IMR-90 (cell line): ENCODE measurements around the gene PSMD1. TPM values are rescaled to one million over a fixed set of nuclear protein-coding genes. Genes with fewer than 3 reads are reported as not detected.

ENCODE experiments used
- ATAC-seq: fragments of 200-7000 bp; cut with Tn5 transposase; 2 replicates; pipeline ENCODE4 v1.9.1; 2020; ENCODE audit warnings: low read depth, mild to moderate bottlenecking, moderate library complexity
- BruUV-seq: library from RNA; stranded (reverse); fragments of 400-500 nt; replicated peaks from 2 replicates; lab custom pipeline; 2021; lab: Mats Ljungman, UMichigan
- CTCF ChIA-PET: fragments of 300-600 bp; formaldehyde crosslinking; extraction: SDS; loops from one replicate; lab custom pipeline; 2021; ENCODE audit warnings: antibody characterized with exemption; lab: Yijun Ruan, JAX
- POLR2A ChIA-PET: fragments of 300-600 bp; sonication (Branson Sonifier 250); formaldehyde crosslinking; loops from one replicate; lab custom pipeline; 2022; ENCODE audit warnings: antibody characterized with exemption; ENCODE audit not compliant: unreplicated experiment; lab: Charles Lee
- DNase-seq: peaks from one replicate; pipeline ENCODE4 v3.0.0; 2013
- H2AFZ ChIP-seq: replicated peaks from 2 replicates; pipeline ENCODE3; 2013; ENCODE audit warnings: low read length, mild to moderate bottlenecking; ENCODE audit not compliant: poor library complexity
- H2AK5ac ChIP-seq: 2 replicates; pipeline ENCODE4 v1.6.1; 2013; ENCODE audit warnings: low read depth, low read length, inconsistent platforms
- H2AK9ac ChIP-seq: replicated peaks from 2 replicates; pipeline ENCODE3; 2013; ENCODE audit warnings: mild to moderate bottlenecking, low read depth, low read length, moderate library complexity; ENCODE audit not compliant: poor library complexity
- H2BK120ac ChIP-seq: 2 replicates; pipeline ENCODE4 v1.6.1; 2013; ENCODE audit warnings: low read depth, low read length, inconsistent platforms
- H2BK15ac ChIP-seq: 3 replicates; pipeline ENCODE4 v1.6.1; 2013; ENCODE audit warnings: low read depth, low read length, inconsistent platforms
- H2BK20ac ChIP-seq: 2 replicates; pipeline ENCODE4 v1.6.1; 2013; ENCODE audit warnings: low read depth, mild to moderate bottlenecking, inconsistent platforms, low read length, moderate library complexity
- H2BK5ac ChIP-seq: 2 replicates; pipeline ENCODE4 v1.6.1; 2013; ENCODE audit warnings: mild to moderate bottlenecking, low read depth, low read length, inconsistent platforms; ENCODE audit not compliant: poor library complexity, severe bottlenecking
- H3K14ac ChIP-seq: replicated peaks from 2 replicates; pipeline ENCODE4 v1.6.1; 2013; ENCODE audit warnings: low read depth, low read length, inconsistent platforms
- H3K18ac ChIP-seq: 2 replicates; pipeline ENCODE4 v1.6.1; 2013; ENCODE audit warnings: low read depth, low read length, control low read depth
- H3K23ac ChIP-seq: 2 replicates; pipeline ENCODE4 v1.6.1; 2013; ENCODE audit warnings: low read depth, low read length, inconsistent platforms
- H3K27ac ChIP-seq: 2 replicates; pipeline ENCODE4 v1.5.1; 2013; ENCODE audit warnings: mild to moderate bottlenecking, control low read depth, low read length; ENCODE audit not compliant: insufficient read depth
- H3K27me3 ChIP-seq: 2 replicates; pipeline ENCODE4 v1.6.1; 2013; ENCODE audit warnings: low read length; ENCODE audit not compliant: control insufficient read depth, insufficient read depth
- H3K36me3 ChIP-seq: 2 replicates; pipeline ENCODE4 v1.6.1; 2013; ENCODE audit warnings: low read length, mixed read lengths; ENCODE audit not compliant: control insufficient read depth, insufficient read depth
- H3K4ac ChIP-seq: 2 replicates; pipeline ENCODE4 v1.6.1; 2013; ENCODE audit warnings: low read depth, low read length, inconsistent platforms
- H3K4me1 ChIP-seq: 2 replicates; pipeline ENCODE4 v1.6.1; 2013; ENCODE audit warnings: low read length, mixed read lengths; ENCODE audit not compliant: control insufficient read depth, insufficient read depth
- H3K4me2 ChIP-seq: 2 replicates; pipeline ENCODE4 v1.6.1; 2013; ENCODE audit warnings: low read depth, mild to moderate bottlenecking, control low read depth, low read length, moderate library complexity
- H3K4me3 ChIP-seq: 2 replicates; pipeline ENCODE4 v1.5.1; 2013; ENCODE audit warnings: low read depth, mild to moderate bottlenecking, control low read depth, low read length, moderate library complexity; ENCODE audit not compliant: insufficient read depth
- H3K56ac ChIP-seq: 2 replicates; pipeline ENCODE4 v1.6.1; 2013; ENCODE audit warnings: low read length, inconsistent platforms; ENCODE audit not compliant: insufficient read depth; ENCODE audit errors: extremely low read depth
- H3K79me1 ChIP-seq, 2 experiments: 2 replicates each; pipeline ENCODE4 v1.6.1; 2013; ENCODE audit warnings: low read length in 2 of 2, inconsistent platforms in 1 of 2, low read depth in 1 of 2
- H3K9ac ChIP-seq: 2 replicates; pipeline ENCODE4 v1.6.1; 2013; ENCODE audit warnings: low read depth, low read length, control low read depth
- H3K9me1 ChIP-seq: 2 replicates; pipeline ENCODE4 v1.6.1; 2013; ENCODE audit warnings: low read length, inconsistent platforms; ENCODE audit not compliant: insufficient read depth
- H3K9me3 ChIP-seq: 2 replicates; pipeline ENCODE4 v1.6.1; 2013; ENCODE audit warnings: low read length; ENCODE audit not compliant: control insufficient read depth, insufficient read depth
- H4K20me1 ChIP-seq: 2 replicates; pipeline ENCODE4 v1.6.1; 2013; ENCODE audit warnings: low read length, inconsistent platforms; ENCODE audit not compliant: insufficient read depth
- H4K5ac ChIP-seq: 2 replicates; pipeline ENCODE4 v1.6.1; 2013; ENCODE audit warnings: mild to moderate bottlenecking, low read depth, low read length, control low read depth
- H4K8ac ChIP-seq, 2 experiments: 2 replicates each; pipeline ENCODE4 v1.6.1; 2013; ENCODE audit warnings: low read depth in 2 of 2, low read length in 2 of 2, control low read depth in 1 of 2, inconsistent platforms in 1 of 2
- H4K91ac ChIP-seq: 2 replicates; pipeline ENCODE4 v1.6.1; 2013; ENCODE audit warnings: low read depth, low read length, inconsistent platforms; ENCODE audit not compliant: insufficient read depth
- BHLHE40 ChIP-seq: fragments of 150-350 bp; IDR thresholded peaks from 2 replicates; pipeline ENCODE4 v1.6.1; 2016; ENCODE audit warnings: mild to moderate bottlenecking, low read depth, low read length
- CEBPB ChIP-seq: IDR thresholded peaks from 2 replicates; pipeline ENCODE4 v1.6.1; 2012; ENCODE audit warnings: low read depth, low read length, improper control_type of control experiment
- CHD1 ChIP-seq: IDR thresholded peaks from 2 replicates; pipeline ENCODE4 v1.6.1; 2012; ENCODE audit warnings: low read depth, low read length, improper control_type of control experiment
- CTCF ChIP-seq: conservative IDR thresholded peaks from 2 replicates; pipeline ENCODE4 v1.5.1; 2012; ENCODE audit warnings: mild to moderate bottlenecking, low read depth, low read length, improper control_type of control experiment
- ELK1 ChIP-seq: fragments of 150-350 bp; IDR thresholded peaks from 2 replicates; pipeline ENCODE4 v1.6.1; 2016; ENCODE audit warnings: low read depth, mild to moderate bottlenecking, low read length, moderate library complexity, borderline replicate concordance
- FOS ChIP-seq: fragments of 150-350 bp; IDR thresholded peaks from 2 replicates; pipeline ENCODE4 v1.6.1; 2016; ENCODE audit warnings: low read depth, low read length
- MAFK ChIP-seq: IDR thresholded peaks from 2 replicates; pipeline ENCODE4 v1.6.1; 2012; ENCODE audit warnings: low read depth, low read length, improper control_type of control experiment
- MXI1 ChIP-seq: IDR thresholded peaks from 2 replicates; pipeline ENCODE4 v1.6.1; 2012; ENCODE audit warnings: low read depth, mild to moderate bottlenecking, low read length, moderate library complexity, borderline replicate concordance
- NFE2L2 ChIP-seq: fragments of 150-350 bp; IDR thresholded peaks from 2 replicates; pipeline ENCODE4 v1.6.1; 2016; ENCODE audit warnings: low read depth, mild to moderate bottlenecking, low read length
- RAD21 ChIP-seq: IDR thresholded peaks from 2 replicates; pipeline ENCODE4 v1.6.1; 2012; ENCODE audit warnings: low read length, improper control_type of control experiment
- RFX5 ChIP-seq: IDR thresholded peaks from 2 replicates; pipeline ENCODE4 v1.8.0; 2012; ENCODE audit warnings: low read depth, mild to moderate bottlenecking, low read length, moderate library complexity
- SMC3 ChIP-seq: fragments of 150-350 bp; IDR thresholded peaks from 2 replicates; pipeline ENCODE4 v1.6.1; 2016; ENCODE audit warnings: low read depth, mild to moderate bottlenecking, antibody characterized with exemption, low read length, moderate library complexity
- WGBS, 2 experiments: methylation state at CpG; one replicate each; pipeline versions ENCODE4 v1.1.5 to v1.1.7; 2013; ENCODE audit warnings: missing lambda C conversion rate in 2 of 2; ENCODE audit not compliant: insufficient read length in 1 of 2; ENCODE audit errors: extremely low coverage in 2 of 2; 5-methylcytosine and 5-hydroxymethylcytosine counted together
- dilution Hi-C: fragments of 300-500 bp; cut with HindIII; formaldehyde crosslinking; loops from one replicate; pipeline ENCODE4 v1.14.3; 2018; ENCODE audit warnings: low sequenced_read_pairs; ENCODE audit not compliant: unreplicated experiment
- in situ Hi-C: fragments of 300-500 bp; cut with MboI; formaldehyde crosslinking; loops from 3 replicates; pipeline ENCODE4 v1.14.3; 2019; ENCODE audit warnings: low sequenced_read_pairs, inconsistent platforms, mixed read lengths
- intact Hi-C: fragments of 100-400 bp; cut with micrococcal nuclease; formaldehyde crosslinking; loops from 2 replicates; pipeline ENCODE4 v1.10.0; 2022
- polyA plus RNA-seq, 3 experiments: library from polyadenylated mRNA; depleted of rRNA; stranded (reverse); fragments of >200 nt; gene quantifications; 2 replicates each; pipeline ENCODE4 v1.2.3, GENCODE V29; 2012; ENCODE audit warnings: low replicate concordance in 1 of 3
- total RNA-seq: library from RNA; depleted of rRNA; stranded (reverse); fragments of >200 nt; gene quantifications from 2 replicates; pipeline ENCODE4 v1.2.3, GENCODE V29; 2012
- TF ChIP-seq, protein P1 (sequence below): fragments of 150-350 bp; IDR thresholded peaks from 2 replicates; pipeline ENCODE4 v1.6.1; 2017; ENCODE audit warnings: mild to moderate bottlenecking, antibody characterized with exemption, low read length, low read depth

The PSMD1 gene
- total and polyA plus RNA-seq, 2 of the 4 experiments (the other 2 are of a cell fraction) = 89.8 to 181 TPM

GRCh38 chr2:231015926-231016325, 40.7 kb upstream of the PSMD1 start:
- ATAC-seq (no peak), DNase-seq (no peak)
- Histone ChIP-seq H3K4me1 (no peaks in the 10 kb centered on the region), H3K79me1 (no peaks in the 10 kb centered on the region), H3K9me1 (no peaks in the 10 kb centered on the region), H4K8ac (no peak overlapping the region), H2AFZ (no peak overlapping the region), H3K4me2 (no peak overlapping the region), H3K18ac (no peak overlapping the region), H2BK20ac (no peak overlapping the region), H2AK9ac (no peak overlapping the region), H4K91ac (no peak overlapping the region), H3K14ac (no peak overlapping the region), H3K9me3 (no peaks in the 10 kb centered on the region), H2BK15ac (no peak overlapping the region), H3K23ac (no peak overlapping the region), H2AK5ac (no peak overlapping the region), H4K20me1 (no peaks in the 10 kb centered on the region), H3K27me3 (peaks cover 46% of the 10 kb centered on the region), H3K36me3 (no peaks in the 10 kb centered on the region), H3K9ac (no peak overlapping the region), H3K27ac (no peak overlapping the region), H2BK5ac (no peak overlapping the region), H3K4me3 (no peak overlapping the region), H4K5ac (no peak overlapping the region), H3K4ac (no peak overlapping the region), H3K56ac (no peak overlapping the region), H2BK120ac (no peak overlapping the region)
- ChIA-PET POLR2A (no interaction called here), CTCF (no interaction called here)
- intact Hi-C loops = loop anchor here (10.0 kb wide), 1 partner anchor 61 kb away; no protein-coding TSS in a partner anchor
- in situ Hi-C loops = no loop called here
- TF ChIP-seq RFX5 = no peak
- TF ChIP-seq FOS = no peak
- TF ChIP-seq, protein P1, sequence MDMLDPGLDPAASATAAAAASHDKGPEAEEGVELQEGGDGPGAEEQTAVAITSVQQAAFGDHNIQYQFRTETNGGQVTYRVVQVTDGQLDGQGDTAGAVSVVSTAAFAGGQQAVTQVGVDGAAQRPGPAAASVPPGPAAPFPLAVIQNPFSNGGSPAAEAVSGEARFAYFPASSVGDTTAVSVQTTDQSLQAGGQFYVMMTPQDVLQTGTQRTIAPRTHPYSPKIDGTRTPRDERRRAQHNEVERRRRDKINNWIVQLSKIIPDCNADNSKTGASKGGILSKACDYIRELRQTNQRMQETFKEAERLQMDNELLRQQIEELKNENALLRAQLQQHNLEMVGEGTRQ = no peak
- no peak for TF ChIP-seq BHLHE40
- TF ChIP-seq CTCF = no peak
- TF ChIP-seq CEBPB = no peak
- TF ChIP-seq RAD21 = no peak
- no peak for TF ChIP-seq MAFK
- TF ChIP-seq NFE2L2 = no peak
- TF ChIP-seq MXI1 = no peak
- TF ChIP-seq SMC3 = no peak
- no peak for TF ChIP-seq ELK1
- no peak for TF ChIP-seq CHD1
- no TSS peak for BruUV-seq
- dilution Hi-C loops = no loop called here
- no CpG with 5 or more reads among the region's 3 CpGs for WGBS, 2 experiments
